Spleen (tissue), 11 donors: ENCODE data around the gene ACBD3. TPM values are rescaled to one million over a fixed set of nuclear protein-coding genes. Genes with fewer than 3 reads are reported as not detected.

Experiments used
- DNase-seq: peaks from one replicate; pipeline ENCODE4 v3.0.0-alpha.2; 2020
- H3K27ac ChIP-seq, 8 donors: fragments of 200-600 bp; sonication (generic) in 7 of 8; 1 replicate in 4 of 8; 2 replicates in 4 of 8; pipeline versions ENCODE4 v1.5.0 to v1.8.0; 2016 to 2021; ENCODE audit warnings: inconsistent platforms in 4 of 8, mild to moderate bottlenecking in 4 of 8, moderate library complexity in 1 of 8
- H3K27me3 ChIP-seq, 7 donors: fragments of 200-600 bp; sonication (generic) in 6 of 7; replicated peaks in 1 of 7; 1 replicate in 4 of 7; 2 replicates in 3 of 7; pipeline versions ENCODE4 v1.5.0 to v1.8.0; 2016 to 2021; ENCODE audit warnings: inconsistent platforms in 3 of 7, mild to moderate bottlenecking in 1 of 7
- H3K36me3 ChIP-seq, 6 donors: fragments of 200-600 bp; sonication (generic) in 5 of 6; 1 replicate in 4 of 6; 2 replicates in 2 of 6; pipeline versions ENCODE4 v1.5.0 to v1.8.0; 2016 to 2021; ENCODE audit warnings: inconsistent platforms in 2 of 6
- H3K4me1 ChIP-seq, 6 donors: fragments of 200-600 bp; sonication (generic) in 5 of 6; 1 replicate in 3 of 6; 2 replicates in 3 of 6; pipeline versions ENCODE4 v1.5.0 to v1.8.0; 2016 to 2021; ENCODE audit warnings: inconsistent platforms in 3 of 6
- H3K4me3 ChIP-seq, 8 donors: fragments of 200-600 bp; sonication (generic) in 7 of 8; 1 replicate in 4 of 8; 2 replicates in 4 of 8; pipeline versions ENCODE4 v1.5.0 to v1.8.0; 2016 to 2021; ENCODE audit warnings: inconsistent platforms in 4 of 8, mild to moderate bottlenecking in 4 of 8, moderate library complexity in 2 of 8
- H3K9me3 ChIP-seq, 8 donors: fragments of 200-600 bp; sonication (generic) in 7 of 8; 1 replicate in 4 of 8; 2 replicates in 4 of 8; pipeline versions ENCODE4 v1.5.0 to v1.8.0; 2016 to 2021; ENCODE audit warnings: inconsistent platforms in 4 of 8
- CTCF ChIP-seq, 11 experiments: fragments of 200-600 bp in 7 of 11; fragments of 450-650 bp in 4 of 11; sonication (generic) in 4 of 11; IDR thresholded peaks in 8 of 11; conservative IDR thresholded peaks in 3 of 11; 1 replicate in 7 of 11; 2 replicates in 4 of 11; pipeline versions ENCODE4 v1.4.0 to v1.8.0; 2016 to 2021; ENCODE audit warnings: antibody characterized with exemption in 11 of 11, inconsistent platforms in 4 of 11, mild to moderate bottlenecking in 1 of 11
- POLR2A ChIP-seq, 3 donors: fragments of 450-650 bp; IDR thresholded peaks; one replicate each; pipeline ENCODE4 v1.5.1; 2017; ENCODE audit warnings: antibody characterized with exemption in 3 of 3, mild to moderate bottlenecking in 1 of 3
- POLR2AphosphoS5 ChIP-seq, 3 donors: sonication (generic); formaldehyde crosslinking; IDR thresholded peaks; one replicate each; pipeline ENCODE4 v1.5.1; 2017; ENCODE audit warnings: antibody characterized with exemption in 3 of 3
- WGBS, 5 donors: extraction: QIAGEN DNeasy Blood & Tissue Kit in 3 of 5; methylation state at CpG; one replicate each; pipeline versions ENCODE4 v1.1.5 to v1.1.7; 2013 to 2018; 5-methylcytosine and 5-hydroxymethylcytosine counted together
- intact Hi-C: fragments of 100-400 bp; cut with DNase I; formaldehyde crosslinking; loops from one replicate; pipeline ENCODE4 v1.15.0; 2023; ENCODE audit warnings: low total_unique reads
- polyA plus RNA-seq, 3 donors: library from polyadenylated mRNA; stranded (reverse); fragments of 200-250 nt; gene quantifications; one replicate each; pipeline ENCODE4 v1.2.1, GENCODE V29; 2013
- total RNA-seq, 7 donors: library from RNA; depleted of rRNA in 3 of 7; stranded (reverse); fragments of >200 nt in 3 of 7; fragmentation: NEBNext Ultra II Directional in 4 of 7; extraction: Animal tissue kit (Norgen Biotek cat#: 25700) in 4 of 7; gene quantifications; one replicate each; pipeline versions ENCODE4 v1.1.0 to v1.2.1, GENCODE V29; 2016 to 2021
- donor health status: healthy with polysubstance abuse.
- donor health status: DM: no; HTN: no; CAD: no; lungs with moderate emphysema.
- donor health status: DM: no; HTN: no; CAD: no.
- donor health status: Bipolar disorder and iron deficiency.
- donor health status: healthy.
- donor health status: DM: no; HTN: no; CAD: no.
- donor health status: DM: yes; HTN: yes; CAD: no.

The ACBD3 gene
- total and polyA plus RNA-seq, 10 donors, result 6.1 to 43.0 (median 30.3) TPM

- 86 to 91% (median 87%) methylated on average over 8 of the region's 8 CpGs for WGBS, 5 donors
Measured at GRCh38 chr1:226128487-226129075, 58.0 kb downstream of the ACBD3 start.

GRCh38 chr1:226126824-226127569 lies 59.5 kb downstream of the ACBD3 start:
- peak; percentile 82 for DNase-seq
- H3K27ac ChIP-seq, result peak overlapping the region in 5 of 8 donors; percentile 72 to 88 (median 78)
- H3K4me3 ChIP-seq, result peak overlapping the region in 1 of 8 donors; percentile 8
- H3K4me1 ChIP-seq, result peaks cover 3 to 69% (median 38%) of the 10 kb centered on the region in 6 donors
- no peaks in the 10 kb centered on the region for H3K36me3 ChIP-seq
- peaks cover 0 to 12% (median 0%) of the 10 kb centered on the region in 7 donors for H3K27me3 ChIP-seq
- no peak for TF ChIP-seq POLR2AphosphoS5 (IDR thresholded peaks at IDR 0.05)
- no peak for TF ChIP-seq CTCF (IDR thresholded peaks at IDR 0.05 in 8 of 11, conservative IDR thresholded peaks at IDR 0.05 in 3 of 11)
- TF ChIP-seq POLR2A (IDR thresholded peaks at IDR 0.05), result no peak
- intact Hi-C loops, result no loop called here
- H3K9me3 ChIP-seq, result peaks cover 0 to 3% (median 0%) of the 10 kb centered on the region in 8 donors
- 63 to 81% (median 76%) methylated on average over 31 of the region's 31 CpGs for WGBS, 5 donors

More at GRCh38 chr1:226128487-226129075, 58.0 kb downstream of the ACBD3 start:
- Histone ChIP-seq H3K27me3 (peaks cover 0 to 3% (median 0%) of the 10 kb centered on the region in 7 donors), H3K36me3 (no peaks in the 10 kb centered on the region), H3K4me3 (peak overlapping the region in 2 of 8 donors; percentile 6 to 52), H3K27ac (peak overlapping the region in 6 of 8 donors; percentile 46 to 88 (median 76)), H3K9me3 (peaks cover 0 to 3% (median 0%) of the 10 kb centered on the region in 8 donors), H3K4me1 (peaks cover 3 to 66% (median 33%) of the 10 kb centered on the region in 6 donors)
- peak; percentile 41 for DNase-seq
- intact Hi-C loops, result no loop called here
- TF ChIP-seq CTCF (IDR thresholded peaks at IDR 0.05 in 8 of 11, conservative IDR thresholded peaks at IDR 0.05 in 3 of 11), result no peak
- no peak for TF ChIP-seq POLR2A (IDR thresholded peaks at IDR 0.05)
- TF ChIP-seq POLR2AphosphoS5 (IDR thresholded peaks at IDR 0.05), result no peak

GRCh38 chr1:226125831-226126230 lies 60.7 kb downstream of the ACBD3 start:
- peak; percentile 39 for DNase-seq
- intact Hi-C loops, result loop anchor here (2.0 kb wide), 1 partner anchor 71 kb away; no protein-coding TSS in a partner anchor
- Histone ChIP-seq H3K36me3 (no peaks in the 10 kb centered on the region), H3K27me3 (peaks cover 0 to 13% (median 0%) of the 10 kb centered on the region in 7 donors), H3K4me1 (peaks cover 7 to 74% (median 46%) of the 10 kb centered on the region in 6 donors), H3K27ac (peak overlapping the region in 1 of 8 donors; percentile 6), H3K9me3 (peaks cover 0 to 2% (median 0%) of the 10 kb centered on the region in 8 donors), H3K4me3 (no peak overlapping the region)
- TF ChIP-seq POLR2A (IDR thresholded peaks at IDR 0.05) (no peak), CTCF (IDR thresholded peaks at IDR 0.05 in 8 of 11, conservative IDR thresholded peaks at IDR 0.05 in 3 of 11) (no peak), POLR2AphosphoS5 (IDR thresholded peaks at IDR 0.05) (no peak)
- 94 to 98% (median 97%) methylated on average over 10 of the region's 10 CpGs for WGBS, 5 donors
